GM21381 (cell line): ENCODE results near the gene UGGT2.
"Not testable (repeated sequence)": the region's sequence is repeated elsewhere in the genome, so short reads cannot be mapped to it uniquely, and the experiment has no call there.

ENCODE experiments used
- ATAC-seq: cut with Tn5 transposase; IDR thresholded peaks from one replicate; pipeline ENCODE4 v1.9.1; 2021; ENCODE audit warnings: mild to moderate bottlenecking, moderate library complexity; ENCODE audit not compliant: unreplicated experiment

UGGT2 gene

DNA sequence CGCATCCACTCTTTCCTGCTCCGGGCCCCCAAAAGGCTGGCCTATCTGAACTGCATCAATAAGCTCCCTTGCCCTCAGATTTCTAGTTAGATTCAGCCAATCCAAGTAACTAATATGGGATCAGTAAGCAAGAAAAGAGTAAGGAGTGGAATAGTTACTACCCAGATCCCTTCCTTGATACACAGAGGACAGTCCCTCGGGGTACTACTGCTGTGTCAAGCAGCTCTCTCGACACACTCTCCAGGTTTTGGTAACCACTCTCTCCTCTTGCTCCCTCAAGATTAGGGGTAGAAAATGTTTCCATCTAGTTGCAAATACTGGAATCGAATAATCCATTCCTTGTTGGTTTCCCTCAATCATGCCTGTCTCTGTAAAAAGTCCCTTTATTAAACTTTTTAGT is 65.4 kb downstream of the UGGT2 start:
- no peak for ATAC-seq

DNA sequence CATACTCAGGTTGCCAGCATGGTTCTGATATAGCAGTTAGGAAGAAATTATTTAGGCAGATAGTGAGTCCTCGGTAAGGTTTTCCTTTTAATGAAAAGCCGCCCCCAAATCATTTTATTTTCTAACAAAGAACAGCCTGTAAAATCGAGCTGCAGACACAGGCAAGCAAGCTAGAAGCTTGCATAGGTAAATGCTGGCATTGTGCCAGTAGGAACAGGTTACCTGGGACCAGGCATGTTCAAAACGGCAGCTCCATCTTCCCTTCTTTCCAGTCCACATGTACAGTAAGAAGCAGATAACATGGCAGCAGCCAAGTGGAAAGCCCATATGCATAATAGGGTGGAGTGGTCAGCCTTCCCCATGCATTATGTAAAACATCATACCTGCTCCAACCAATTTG is 71.1 kb downstream of the UGGT2 start:
- ATAC-seq = no peak

- ATAC-seq = not testable (repeated sequence)
Observed at GRCh38 chr13:95972651-95973050, 80.5 kb downstream of the UGGT2 start.

- ATAC-seq = no peak
Observed at GRCh38 chr13:95970878-95971277, 82.3 kb downstream of the UGGT2 start.

DNA sequence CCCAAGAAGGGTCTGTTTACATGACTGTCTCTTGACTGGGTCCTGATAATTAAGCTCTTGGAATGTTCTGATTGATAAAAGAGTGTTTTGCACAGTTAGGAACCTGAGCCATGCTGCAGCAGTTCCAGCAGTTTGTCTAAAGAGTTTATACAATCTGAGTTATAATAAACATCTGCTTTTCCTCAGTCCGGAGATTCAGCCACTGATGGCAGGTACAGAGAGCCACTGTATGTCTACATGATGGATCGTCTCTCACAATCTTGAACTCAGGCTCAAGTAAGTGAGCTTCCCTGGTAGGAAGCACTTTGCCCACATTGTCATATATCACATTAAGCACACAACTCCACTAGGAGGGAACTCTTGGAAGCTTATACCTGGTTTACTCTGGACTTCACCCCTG is 84.3 kb downstream of the UGGT2 start:
- ATAC-seq = no peak

DNA sequence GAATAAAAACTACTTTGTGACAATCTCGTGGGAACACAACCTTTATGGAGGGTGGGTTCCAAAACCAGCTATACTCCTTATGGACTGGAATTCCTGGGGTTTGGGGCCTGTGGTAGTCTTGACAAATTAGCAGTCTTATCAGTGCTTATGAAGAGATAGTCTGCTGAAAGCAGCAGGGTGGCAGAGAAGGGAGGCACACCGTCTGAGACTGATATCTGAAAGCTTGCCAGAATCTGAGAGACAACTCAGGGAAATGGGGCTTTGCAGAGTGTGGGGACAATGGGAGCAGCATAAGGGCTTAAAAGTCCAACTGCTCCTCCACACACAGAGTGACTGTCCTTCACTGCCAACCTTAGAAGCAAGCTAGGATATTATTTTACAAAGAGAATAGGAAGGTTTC is 95.9 kb downstream of the UGGT2 start:
- no peak for ATAC-seq

GRCh38 chr13:95956589-95957148 is 96.5 kb downstream of the UGGT2 start:
- no peak for ATAC-seq

DNA sequence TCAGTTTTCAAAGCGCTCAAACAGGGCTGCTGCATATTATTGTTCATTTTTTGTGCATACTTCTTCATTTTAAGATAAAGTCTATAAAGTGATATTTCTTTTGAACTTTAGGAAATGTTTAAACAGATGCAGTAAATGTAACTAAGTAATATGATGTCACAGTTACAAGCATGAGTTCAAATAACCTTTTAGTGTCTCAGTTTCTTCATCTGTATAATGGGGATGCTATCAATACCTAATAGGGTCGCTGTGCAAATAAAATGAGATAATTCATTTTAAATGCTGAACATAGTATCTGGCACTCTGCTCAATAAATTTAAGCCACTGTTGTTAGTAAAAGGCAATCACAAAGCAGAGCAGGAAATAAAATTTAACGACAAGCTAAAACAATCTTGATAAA is 97.5 kb downstream of the UGGT2 start:
- no peak for ATAC-seq

- ATAC-seq = peak; percentile 70
Observed at GRCh38 chr13:95955255-95955654, 97.9 kb downstream of the UGGT2 start.

DNA sequence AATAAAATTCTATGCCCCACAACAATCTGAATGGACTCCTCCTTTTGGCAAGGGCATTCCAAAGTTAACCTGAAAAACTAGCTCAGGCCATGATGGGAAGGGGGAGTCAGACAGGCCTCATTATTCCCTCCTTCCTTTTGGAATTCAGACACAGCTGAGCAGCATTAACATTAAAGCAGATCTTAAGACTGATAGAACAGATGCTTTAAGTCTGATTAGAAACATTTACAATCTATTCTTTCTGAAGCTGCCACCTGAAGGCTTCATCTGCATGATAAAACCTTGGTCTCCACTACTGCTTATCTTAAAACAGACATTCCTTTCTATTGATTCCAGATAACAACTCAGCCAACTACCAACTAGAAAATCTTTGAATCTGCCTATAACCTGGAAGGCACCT is 98.9 kb downstream of the UGGT2 start:
- no peak for ATAC-seq

DNA sequence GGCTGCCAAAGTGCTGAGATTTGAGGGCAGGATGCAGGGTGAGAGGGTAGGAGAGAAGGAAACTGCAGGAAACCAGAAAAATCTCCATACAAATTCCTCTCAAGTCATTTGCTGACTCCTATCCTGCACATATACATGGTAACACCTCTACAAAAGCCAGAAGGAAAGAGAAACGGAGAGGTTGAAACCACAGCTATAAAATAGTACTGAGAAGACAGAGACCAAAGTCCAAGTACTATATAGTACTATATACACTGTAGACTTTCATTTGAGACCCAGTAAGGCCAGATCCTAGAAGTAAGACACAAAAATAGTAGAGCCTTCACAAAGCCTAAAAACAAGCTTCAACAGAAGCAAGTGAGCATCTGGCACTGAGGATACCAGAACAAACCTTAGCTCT is 103.1 kb downstream of the UGGT2 start:
- no peak for ATAC-seq

DNA sequence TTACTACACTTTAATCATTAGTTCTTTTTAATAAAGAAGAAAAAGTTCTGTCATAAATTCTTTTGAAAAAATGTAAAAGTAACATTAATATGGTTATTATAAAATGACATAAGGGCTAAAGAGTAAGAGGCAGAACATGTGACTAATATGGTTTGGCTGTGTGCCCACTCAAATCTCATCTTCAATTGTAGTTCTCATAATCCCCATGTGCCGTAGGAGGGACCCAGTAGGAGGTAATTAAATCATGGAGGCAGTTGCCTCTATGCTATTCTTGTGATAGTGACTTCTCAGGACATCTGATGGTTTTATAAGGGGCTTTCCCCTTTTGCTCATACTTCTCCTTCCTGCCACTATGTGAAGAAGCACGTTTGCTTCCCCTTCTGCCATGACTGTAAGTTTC is 104.5 kb downstream of the UGGT2 start:
- ATAC-seq = no peak

DNA sequence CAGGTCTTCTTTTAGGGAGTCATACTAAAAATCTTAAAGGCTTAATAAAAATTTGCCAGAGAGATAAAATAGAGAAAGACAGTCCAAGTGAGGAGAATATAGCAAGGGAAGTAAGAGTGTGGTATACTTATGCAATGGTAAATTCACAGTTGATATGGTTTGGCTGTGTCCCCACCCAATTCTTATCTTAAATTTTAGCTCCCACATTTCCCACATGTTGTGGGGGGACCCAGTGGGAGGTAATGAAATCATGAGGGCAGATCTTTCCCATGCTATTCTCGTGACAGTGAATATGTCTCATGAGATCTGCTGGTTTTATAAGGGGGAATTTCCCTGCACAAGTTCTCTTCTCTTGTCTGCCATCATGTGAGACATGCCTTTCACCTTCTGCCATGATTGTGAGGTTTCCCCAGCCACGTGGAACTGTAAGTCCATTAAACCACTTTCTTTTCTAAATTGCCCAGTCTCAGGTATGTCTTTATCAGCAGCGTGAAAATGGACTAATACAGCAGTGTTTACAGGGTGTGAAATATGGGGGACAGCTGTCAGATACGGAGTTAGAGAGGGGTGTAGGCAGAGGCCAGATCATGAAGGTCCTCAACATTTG is 115.4 kb downstream of the UGGT2 start:
- ATAC-seq = no peak

GRCh38 chr13:95931300-95932025 is 121.7 kb downstream of the UGGT2 start:
- ATAC-seq = no peak

GRCh38 chr13:95929430-95929829 is 123.8 kb downstream of the UGGT2 start:
- no peak for ATAC-seq

DNA sequence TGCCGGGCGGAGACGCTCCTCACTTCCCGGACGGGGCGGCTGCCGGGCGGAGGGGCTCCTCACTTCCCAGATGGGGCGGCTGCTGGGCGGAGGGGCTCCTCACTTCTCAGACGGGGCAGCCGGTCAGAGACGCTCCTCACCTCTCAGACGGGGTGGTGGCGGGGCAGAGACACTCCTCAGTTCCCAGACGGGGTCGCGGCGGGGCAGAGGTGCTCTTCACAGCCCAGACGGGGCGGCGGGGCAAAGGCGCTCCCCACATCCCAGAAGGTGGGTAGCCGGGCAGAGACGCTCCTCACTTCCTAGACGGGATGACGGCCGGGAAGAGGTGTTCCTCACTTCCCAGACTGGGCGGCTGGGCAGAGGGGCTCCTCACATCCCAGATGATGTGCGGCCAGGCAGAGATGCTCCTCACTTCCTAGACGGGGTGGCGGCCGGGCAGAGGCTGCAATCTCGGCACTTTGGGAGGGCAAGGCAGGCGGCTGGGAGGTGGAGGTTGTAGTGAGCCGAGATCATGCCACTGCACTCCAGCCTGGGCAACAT is 124.8 kb downstream of the UGGT2 start:
- ATAC-seq = not testable (repeated sequence)

DNA sequence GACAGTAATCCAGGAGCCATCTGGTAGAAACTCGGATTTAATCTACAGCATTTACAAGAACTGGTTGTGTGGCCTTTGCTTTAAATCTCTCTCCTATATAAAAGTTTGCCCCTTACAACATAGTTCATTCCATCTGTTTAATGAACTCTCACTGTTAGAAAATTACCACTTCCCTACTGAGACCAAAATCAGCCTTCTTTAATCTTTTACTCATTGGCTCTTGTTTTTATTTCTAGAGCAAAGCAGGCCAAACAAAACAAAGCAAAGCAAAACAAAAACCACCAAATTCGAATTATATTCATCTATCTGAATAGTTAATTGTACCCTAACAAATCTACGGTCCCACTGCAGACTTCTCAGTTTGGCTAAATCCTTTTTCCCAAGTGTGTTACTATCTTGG is 127.0 kb downstream of the UGGT2 start:
- ATAC-seq = no peak

DNA sequence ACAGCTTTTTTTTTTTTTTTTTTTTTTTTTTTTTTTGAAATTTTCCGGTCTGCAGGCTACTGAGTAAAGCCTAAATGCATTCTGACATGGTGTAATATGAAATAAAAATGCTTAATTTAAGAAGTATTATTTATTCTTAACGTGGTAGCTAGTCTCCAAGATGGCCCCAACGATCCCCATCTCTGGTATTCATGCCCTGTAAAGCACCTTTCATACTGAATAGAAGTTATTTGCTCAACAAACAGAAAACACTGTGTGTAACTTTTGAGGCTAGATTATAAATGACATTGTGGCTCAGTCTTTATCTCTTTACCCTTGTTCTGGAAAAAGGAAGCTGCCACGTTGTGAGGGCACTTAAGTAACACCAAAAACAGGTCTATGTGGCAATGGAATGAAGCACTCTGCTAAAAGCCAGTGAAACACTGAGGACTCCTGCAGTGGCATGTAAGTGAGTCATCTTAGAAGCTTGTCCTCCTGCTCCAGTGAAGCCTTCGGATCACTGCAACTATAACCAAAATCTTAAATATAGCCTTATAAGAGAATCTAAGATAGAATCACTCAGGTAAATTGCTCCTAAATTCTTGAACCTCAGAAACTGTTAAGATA is 128.7 kb downstream of the UGGT2 start:
- ATAC-seq = no peak

- ATAC-seq = no peak
Observed at GRCh38 chr13:95921485-95921884, 131.7 kb downstream of the UGGT2 start.

DNA sequence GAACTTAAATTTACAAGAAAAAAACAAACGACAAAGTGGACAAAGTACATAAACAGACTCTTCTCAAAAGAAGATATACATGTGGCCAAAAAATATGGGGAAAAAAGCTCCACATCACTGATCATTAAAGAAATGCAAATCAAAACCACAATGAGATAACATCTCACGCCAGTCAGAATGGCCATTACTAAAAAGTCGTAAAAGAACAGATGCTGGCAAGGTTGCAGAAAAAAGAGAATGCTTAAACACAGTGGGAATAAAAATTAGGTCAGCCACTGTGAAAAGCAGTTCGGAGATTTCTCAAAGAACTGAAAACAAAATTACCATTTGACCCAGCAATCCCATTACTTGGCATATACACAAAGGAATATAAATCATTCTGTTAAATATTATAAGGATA is 132.7 kb downstream of the UGGT2 start:
- no peak for ATAC-seq

GRCh38 chr13:95918860-95919259 is 134.3 kb downstream of the UGGT2 start:
- ATAC-seq = no peak

DNA sequence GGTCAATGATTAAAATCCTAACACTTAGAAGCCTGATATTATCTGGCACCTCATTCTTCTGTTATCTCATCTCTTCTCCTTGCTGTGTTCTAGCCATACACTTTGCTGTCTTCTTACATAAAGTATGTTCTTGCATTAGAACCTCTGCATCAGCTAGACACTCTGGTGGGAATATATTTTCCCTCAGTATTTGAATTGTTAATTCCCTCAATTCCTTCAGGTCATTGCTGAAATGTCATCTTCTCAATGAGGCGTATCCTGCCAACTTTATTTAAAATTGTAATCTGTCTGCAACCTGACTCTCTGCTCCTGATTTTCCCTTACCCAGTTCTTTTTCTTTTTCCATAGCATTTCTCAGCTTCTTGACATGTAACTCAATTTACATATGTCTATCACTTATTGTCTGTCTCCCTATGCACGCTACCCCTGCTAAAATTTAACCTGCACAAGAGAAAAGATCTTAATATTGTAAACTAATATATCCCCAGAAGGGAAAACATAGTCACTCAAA is 138.2 kb downstream of the UGGT2 start:
- ATAC-seq = no peak
